ENCODE data around the gene IL1RL1.

DNA sequence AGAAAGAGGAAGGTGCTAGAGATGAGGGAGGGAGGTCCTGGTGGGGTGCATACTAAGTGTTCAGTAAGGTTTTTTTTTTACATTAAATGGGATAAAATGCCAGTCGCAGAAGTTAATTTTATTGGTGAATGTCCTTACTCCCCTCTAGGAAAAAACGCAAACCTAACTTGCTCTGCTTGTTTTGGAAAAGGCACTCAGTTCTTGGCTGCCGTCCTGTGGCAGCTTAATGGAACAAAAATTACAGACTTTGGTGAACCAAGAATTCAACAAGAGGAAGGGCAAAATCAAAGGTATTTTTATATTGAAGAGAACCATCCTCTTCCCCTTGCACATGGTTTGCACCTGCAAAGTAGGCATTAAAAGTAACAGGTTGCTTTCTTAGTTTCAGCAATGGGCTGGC lies 31.5 kb downstream of the IL1RL1 start:
- TF ChIP-seq, protein P1, sequence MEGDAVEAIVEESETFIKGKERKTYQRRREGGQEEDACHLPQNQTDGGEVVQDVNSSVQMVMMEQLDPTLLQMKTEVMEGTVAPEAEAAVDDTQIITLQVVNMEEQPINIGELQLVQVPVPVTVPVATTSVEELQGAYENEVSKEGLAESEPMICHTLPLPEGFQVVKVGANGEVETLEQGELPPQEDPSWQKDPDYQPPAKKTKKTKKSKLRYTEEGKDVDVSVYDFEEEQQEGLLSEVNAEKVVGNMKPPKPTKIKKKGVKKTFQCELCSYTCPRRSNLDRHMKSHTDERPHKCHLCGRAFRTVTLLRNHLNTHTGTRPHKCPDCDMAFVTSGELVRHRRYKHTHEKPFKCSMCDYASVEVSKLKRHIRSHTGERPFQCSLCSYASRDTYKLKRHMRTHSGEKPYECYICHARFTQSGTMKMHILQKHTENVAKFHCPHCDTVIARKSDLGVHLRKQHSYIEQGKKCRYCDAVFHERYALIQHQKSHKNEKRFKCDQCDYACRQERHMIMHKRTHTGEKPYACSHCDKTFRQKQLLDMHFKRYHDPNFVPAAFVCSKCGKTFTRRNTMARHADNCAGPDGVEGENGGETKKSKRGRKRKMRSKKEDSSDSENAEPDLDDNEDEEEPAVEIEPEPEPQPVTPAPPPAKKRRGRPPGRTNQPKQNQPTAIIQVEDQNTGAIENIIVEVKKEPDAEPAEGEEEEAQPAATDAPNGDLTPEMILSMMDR (IDR thresholded peaks at IDR 0.05; ENCODE audit: low read depth, low read length, poor library complexity, severe bottlenecking) = no peak
- TF ChIP-seq EZH2phosphoT487 (IDR thresholded peaks at IDR 0.05; ENCODE audit: borderline replicate concordance, low read length) = no peak
